Activated CD8-positive, alpha-beta memory T cell treated with anti-CD3 and anti-CD28 coated beads, Interleukin-2, amount 50 U/mL, for 48 hours (primary cell): ENCODE results near the gene CCDC157.
"Not testable (repeated sequence)": the region's sequence is repeated elsewhere in the genome, so short reads cannot be mapped to it uniquely, and the experiment has no call there.

ENCODE experiments used
- DNase-seq: peaks from one replicate; pipeline ENCODE4 v3.0.0-alpha.2; 2020

CCDC157 gene

GRCh38 chr22:30326255-30326705 lies 30.5 kb upstream of the CCDC157 start:
- peak; percentile 65 for DNase-seq

- peak; percentile 93 for DNase-seq
These were observed 30.0 kb upstream of the CCDC157 start, which contains the start of gene TBC1D10A for GRCh38 chr22:30326706-30327362. Gene TBC1D10A, minus strand, starts transcription at chr22:30326941. Its CDS starts 60 bp downstream, at chr22:30326881.

- no peak for DNase-seq
These were observed 28.9 kb upstream of the CCDC157 start for GRCh38 chr22:30327864-30328345.

- DNase-seq, result no peak
These were observed 28.2 kb upstream of the CCDC157 start for GRCh38 chr22:30328466-30329049.

- DNase-seq, result no peak
These were observed 24.3 kb upstream of the CCDC157 start for GRCh38 chr22:30332551-30332950.

- DNase-seq, result no peak
These were observed 23.7 kb upstream of the CCDC157 start for GRCh38 chr22:30332994-30333706.

- DNase-seq, result no peak
These were observed 23.1 kb upstream of the CCDC157 start for GRCh38 chr22:30333707-30334087.

- DNase-seq, result no peak
These were observed 22.2 kb upstream of the CCDC157 start for GRCh38 chr22:30334646-30335045.

GRCh38 chr22:30335236-30335635 lies 21.6 kb upstream of the CCDC157 start:
- DNase-seq, result no peak

GRCh38 chr22:30336752-30337460 lies 19.9 kb upstream of the CCDC157 start:
- DNase-seq, result no peak

GRCh38 chr22:30337461-30337778 lies 19.4 kb upstream of the CCDC157 start:
- no peak for DNase-seq

GRCh38 chr22:30338341-30338740 lies 18.5 kb upstream of the CCDC157 start:
- DNase-seq, result not testable (repeated sequence)

GRCh38 chr22:30338802-30339201 lies 18.0 kb upstream of the CCDC157 start:
- DNase-seq, result no peak

- no peak for DNase-seq
These were observed 15.7 kb upstream of the CCDC157 start for GRCh38 chr22:30340911-30341685.

GRCh38 chr22:30344447-30345200 lies 12.2 kb upstream of the CCDC157 start:
- DNase-seq, result no peak

- DNase-seq, result no peak
These were observed 9.4 kb upstream of the CCDC157 start for GRCh38 chr22:30347255-30347892.

GRCh38 chr22:30348404-30348803 lies 8.4 kb upstream of the CCDC157 start:
- no peak for DNase-seq

GRCh38 chr22:30348809-30349208 lies 8.0 kb upstream of the CCDC157 start:
- no peak for DNase-seq

- no peak for DNase-seq
These were observed 5.6 kb upstream of the CCDC157 start for GRCh38 chr22:30351226-30351625.

- DNase-seq, result no peak
These were observed 2.2 kb upstream of the CCDC157 start for GRCh38 chr22:30354644-30355043.

- no peak for DNase-seq
These were observed 396 bp downstream of the CCDC157 start for GRCh38 chr22:30357236-30357570.
